ENCODE data around the gene PTBP1.

- TF ChIP-seq EZH2 (IDR thresholded peaks at IDR 0.05; ENCODE audit: insufficient read depth, low read length) = no peak
- TF ChIP-seq CTCF (IDR thresholded peaks at IDR 0.05; ENCODE audit: insufficient read depth, low read depth, low read length) = no peak
Measured at GRCh38 chr19:827710-828321, 30.6 kb downstream of the PTBP1 start, which contains the start of gene AZU1.

Data from astrocyte (in vitro differentiated cells and primary cell).